ENCODE results near the gene LYVE1. TPM values are rescaled to one million over a fixed set of nuclear protein-coding genes. Genes with fewer than 3 reads are reported as not detected.
"Not testable (repeated sequence)": the region's sequence is repeated elsewhere in the genome, so short reads cannot be mapped to it uniquely, and the experiment has no call there.

LYVE1 gene
- total and polyA plus RNA-seq, 2 of the 13 experiments (the other 11 are each of a cell fraction or from before 2014, with no cell fraction given) = 1.2 to 1.4 TPM

- FAIRE-seq = not testable (repeated sequence)
Observed at GRCh38 chr11:10595840-10596239, 27.4 kb upstream of the LYVE1 start.

GRCh38 chr11:10594407-10594806 lies 25.9 kb upstream of the LYVE1 start:
- ATAC-seq (no peak), FAIRE-seq (no peak), DNase-seq (ENCODE audit: low spot score) (no peak)
- no peak overlapping the region for H3K4me2 ChIP-seq (ENCODE audit: low read depth, low read length)
- H4K20me1 ChIP-seq (ENCODE audit: insufficient read depth, low read length) = no peaks in the 10 kb centered on the region
- no peak overlapping the region for H3K9ac ChIP-seq (ENCODE audit: insufficient read depth, low read depth, low read length)
- in situ Hi-C loops (cut with HindIII; ENCODE audit: extremely low pct_ligation_motif_present, low pct_unique_long_range_greater_than_20kb) (no loop called here), intact Hi-C loops (cut with micrococcal nuclease; ENCODE audit: unreplicated experiment) (no loop called here)
- H3K27ac ChIP-seq (ENCODE audit: extremely low read length, insufficient read depth, low read length) = no peak overlapping the region
- TF ChIP-seq ZEB1 (IDR thresholded peaks at IDR 0.05; ENCODE audit: insufficient replicate concordance, low read depth) (no peak), ZNF501 (CRISPR knock-in tag; IDR thresholded peaks at IDR 0.05) (no peak), MIXL1 (CRISPR knock-in tag; IDR thresholded peaks at IDR 0.05) (no peak), NR2C2 (CRISPR knock-in tag; IDR thresholded peaks at IDR 0.05; ENCODE audit: borderline replicate concordance) (no peak), E2F1 (CRISPR knock-in tag; IDR thresholded peaks at IDR 0.05) (no peak), ZNF550 (CRISPR knock-in tag; IDR thresholded peaks at IDR 0.05; ENCODE audit: borderline replicate concordance) (no peak), KAT7 (CRISPR knock-in tag; IDR thresholded peaks at IDR 0.05; ENCODE audit: borderline replicate concordance) (no peak), ZBTB7A (CRISPR knock-in tag; IDR thresholded peaks at IDR 0.05) (no peak), FOXK2 (IDR thresholded peaks at IDR 0.05) (no peak), ZNF10 (CRISPR knock-in tag; IDR thresholded peaks at IDR 0.05; ENCODE audit: borderline replicate concordance, low read depth) (no peak), ZSCAN25 (CRISPR knock-in tag; IDR thresholded peaks at IDR 0.05) (no peak), MATR3 (CRISPR knock-in tag; IDR thresholded peaks at IDR 0.05) (no peak), ZUFSP (CRISPR knock-in tag; IDR thresholded peaks at IDR 0.05; ENCODE audit: borderline replicate concordance) (no peak), ZNF839 (CRISPR knock-in tag; IDR thresholded peaks at IDR 0.05; ENCODE audit: borderline replicate concordance) (no peak)
- TF ChIP-seq, protein P1, sequence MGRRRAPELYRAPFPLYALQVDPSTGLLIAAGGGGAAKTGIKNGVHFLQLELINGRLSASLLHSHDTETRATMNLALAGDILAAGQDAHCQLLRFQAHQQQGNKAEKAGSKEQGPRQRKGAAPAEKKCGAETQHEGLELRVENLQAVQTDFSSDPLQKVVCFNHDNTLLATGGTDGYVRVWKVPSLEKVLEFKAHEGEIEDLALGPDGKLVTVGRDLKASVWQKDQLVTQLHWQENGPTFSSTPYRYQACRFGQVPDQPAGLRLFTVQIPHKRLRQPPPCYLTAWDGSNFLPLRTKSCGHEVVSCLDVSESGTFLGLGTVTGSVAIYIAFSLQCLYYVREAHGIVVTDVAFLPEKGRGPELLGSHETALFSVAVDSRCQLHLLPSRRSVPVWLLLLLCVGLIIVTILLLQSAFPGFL (CRISPR knock-in tag; IDR thresholded peaks at IDR 0.05) = no peak
- H3K4me1 ChIP-seq (ENCODE audit: insufficient read depth, low read length) = peaks cover 8% of the 10 kb centered on the region
- H3K27me3 ChIP-seq (ENCODE audit: control insufficient read depth in 1 of 2, insufficient read depth in 2 of 2, low read length in 2 of 2) = peaks cover 0 to 3% of the 10 kb centered on the region in 2 experiments; a peak in 1 of 5 replicates
- H3K9me3 ChIP-seq (ENCODE audit: low read length) = no peaks in the 10 kb centered on the region
- no TSS peak for BruUV-seq (replicated peaks)
- ChIA-PET POLR2A (no interaction called here), CTCF (ENCODE audit: low intra/inter-chr PET ratio, low total read pairs) (no interaction called here)
- 16% methylated on average over 4 of the region's 4 CpGs for whole genome bisulfite sequencing (ENCODE audit: low lambda C conversion rate)
- no peak overlapping the region for H2AFZ ChIP-seq (ENCODE audit: low read length)
- H3K79me2 ChIP-seq (ENCODE audit: insufficient read depth, low read length) = no peaks in the 10 kb centered on the region
- H3K4me3 ChIP-seq (replicated peaks in 1 of 3; ENCODE audit: insufficient read depth in 1 of 3, low read depth in 2 of 3, low read length in 3 of 3) = no peak overlapping the region
- no peaks in the 10 kb centered on the region for H3K36me3 ChIP-seq (replicated peaks in 1 of 2; ENCODE audit: control insufficient read depth in 1 of 2, insufficient read depth in 2 of 2, low read length in 2 of 2)

More at GRCh38 chr11:10595840-10596239, 27.4 kb upstream of the LYVE1 start:
- POLR2A ChIA-PET; H2AFZ ChIP-seq (ENCODE audit: low read length); H3K4me2 ChIP-seq (ENCODE audit: low read depth, low read length); in situ Hi-C loops (cut with HindIII; ENCODE audit: extremely low pct_ligation_motif_present, low pct_unique_long_range_greater_than_20kb); ATAC-seq; H3K27ac ChIP-seq (ENCODE audit: extremely low read length, insufficient read depth, low read length); H3K9me3 ChIP-seq (ENCODE audit: low read length); H3K27me3 ChIP-seq (ENCODE audit: control insufficient read depth in 1 of 2, insufficient read depth in 2 of 2, low read length in 2 of 2); H3K9ac ChIP-seq (ENCODE audit: insufficient read depth, low read depth, low read length); H3K79me2 ChIP-seq (ENCODE audit: insufficient read depth, low read length); H3K4me3 ChIP-seq (replicated peaks in 1 of 3; ENCODE audit: insufficient read depth in 1 of 3, low read depth in 2 of 3, low read length in 3 of 3); H4K20me1 ChIP-seq (ENCODE audit: insufficient read depth, low read length); H3K36me3 ChIP-seq (replicated peaks in 1 of 2; ENCODE audit: control insufficient read depth in 1 of 2, insufficient read depth in 2 of 2, low read length in 2 of 2); CTCF ChIA-PET (ENCODE audit: low intra/inter-chr PET ratio, low total read pairs); DNase-seq (ENCODE audit: low spot score); intact Hi-C loops (cut with micrococcal nuclease; ENCODE audit: unreplicated experiment); BruUV-seq (replicated peaks): not testable (repeated sequence)
- peaks cover 20% of the 10 kb centered on the region for H3K4me1 ChIP-seq (ENCODE audit: insufficient read depth, low read length)
- WGBS (ENCODE audit: low lambda C conversion rate) = 0% methylated on average over 2 of the region's 2 CpGs

Data from HepG2 (cell line).